GM18505 (cell line): ENCODE measurements around the gene SUPT4H1.
A peak's percentile ranks its signal among the peaks of the same experiment; 100 is the strongest.

Experiments used
- ATAC-seq: cut with Tn5 transposase; IDR thresholded peaks from one replicate; pipeline ENCODE4 v1.9.1; 2021; ENCODE audit not compliant: unreplicated experiment
- POLR2A ChIP-seq: IDR thresholded peaks from 4 replicates; pipeline ENCODE4 v1.6.1; 2011; ENCODE audit warnings: borderline replicate concordance; ENCODE audit not compliant: insufficient read depth, insufficient read length; ENCODE audit errors: extremely low read depth

SUPT4H1 gene

DNA sequence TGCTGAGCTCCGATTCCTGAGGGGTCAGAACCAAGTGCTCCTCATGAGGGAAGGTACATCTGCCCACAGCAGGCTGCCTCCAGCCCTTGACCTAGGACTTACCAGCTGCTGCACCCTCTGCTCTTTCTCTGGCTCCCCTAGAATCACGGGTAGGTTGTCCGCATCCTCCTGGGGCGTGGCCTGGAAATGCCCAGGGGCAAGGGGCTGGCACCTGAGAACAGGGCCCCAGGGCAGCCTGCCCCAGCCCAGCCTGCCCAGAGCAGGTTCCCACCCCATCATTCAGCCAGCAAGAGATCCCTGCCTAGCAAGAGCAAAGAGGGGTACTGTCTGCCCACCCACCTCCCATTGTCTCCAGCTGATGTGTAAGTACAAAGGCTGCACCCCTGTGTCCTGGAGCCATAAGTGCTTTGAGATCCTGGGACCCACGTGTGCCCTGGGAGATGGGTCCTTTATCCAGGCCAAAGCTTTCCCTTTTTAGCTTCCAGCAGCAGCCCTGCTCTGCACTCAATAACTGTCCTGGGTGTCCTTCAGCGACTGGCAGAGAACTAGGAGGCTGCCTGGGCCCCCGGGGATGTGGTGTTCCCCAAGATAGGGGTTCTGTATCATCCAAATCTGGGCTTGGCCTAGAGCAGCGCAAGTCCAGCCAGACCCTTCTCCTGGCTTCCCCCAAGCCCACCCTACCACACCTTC is 28.5 kb downstream of the SUPT4H1 start:
- ATAC-seq = no peak
- no peak for TF ChIP-seq POLR2A

DNA sequence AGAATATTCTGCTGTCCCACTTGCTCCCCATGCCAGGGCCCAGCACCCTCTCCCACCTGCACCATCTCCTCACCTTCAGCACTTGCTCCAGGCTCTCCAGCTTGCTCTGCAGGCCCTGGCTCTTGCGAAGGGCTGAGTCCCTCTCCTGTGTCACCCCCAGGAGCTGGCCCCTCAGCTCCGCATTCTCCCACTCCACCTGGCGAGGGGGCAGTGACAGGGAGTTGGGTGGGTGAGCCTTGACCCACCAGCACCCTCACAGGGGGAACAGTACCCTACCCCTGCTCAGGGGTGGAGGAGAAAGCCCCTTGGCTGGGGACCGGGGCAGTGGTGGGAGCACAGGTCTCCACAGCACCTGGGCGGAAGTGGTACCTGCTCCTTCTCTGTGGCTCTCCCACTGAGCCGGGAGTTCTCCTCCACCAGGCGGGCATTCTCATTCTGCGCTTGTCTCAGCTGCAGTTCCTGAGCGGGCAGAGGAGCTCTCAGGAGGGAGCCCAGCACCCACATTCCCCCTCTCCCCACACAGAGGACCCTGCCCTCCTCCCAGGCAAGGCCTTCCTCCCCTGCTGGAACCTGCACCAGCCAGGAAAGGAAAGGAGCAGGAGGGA is 29.3 kb downstream of the SUPT4H1 start:
- ATAC-seq = no peak
- TF ChIP-seq POLR2A = no peak

DNA sequence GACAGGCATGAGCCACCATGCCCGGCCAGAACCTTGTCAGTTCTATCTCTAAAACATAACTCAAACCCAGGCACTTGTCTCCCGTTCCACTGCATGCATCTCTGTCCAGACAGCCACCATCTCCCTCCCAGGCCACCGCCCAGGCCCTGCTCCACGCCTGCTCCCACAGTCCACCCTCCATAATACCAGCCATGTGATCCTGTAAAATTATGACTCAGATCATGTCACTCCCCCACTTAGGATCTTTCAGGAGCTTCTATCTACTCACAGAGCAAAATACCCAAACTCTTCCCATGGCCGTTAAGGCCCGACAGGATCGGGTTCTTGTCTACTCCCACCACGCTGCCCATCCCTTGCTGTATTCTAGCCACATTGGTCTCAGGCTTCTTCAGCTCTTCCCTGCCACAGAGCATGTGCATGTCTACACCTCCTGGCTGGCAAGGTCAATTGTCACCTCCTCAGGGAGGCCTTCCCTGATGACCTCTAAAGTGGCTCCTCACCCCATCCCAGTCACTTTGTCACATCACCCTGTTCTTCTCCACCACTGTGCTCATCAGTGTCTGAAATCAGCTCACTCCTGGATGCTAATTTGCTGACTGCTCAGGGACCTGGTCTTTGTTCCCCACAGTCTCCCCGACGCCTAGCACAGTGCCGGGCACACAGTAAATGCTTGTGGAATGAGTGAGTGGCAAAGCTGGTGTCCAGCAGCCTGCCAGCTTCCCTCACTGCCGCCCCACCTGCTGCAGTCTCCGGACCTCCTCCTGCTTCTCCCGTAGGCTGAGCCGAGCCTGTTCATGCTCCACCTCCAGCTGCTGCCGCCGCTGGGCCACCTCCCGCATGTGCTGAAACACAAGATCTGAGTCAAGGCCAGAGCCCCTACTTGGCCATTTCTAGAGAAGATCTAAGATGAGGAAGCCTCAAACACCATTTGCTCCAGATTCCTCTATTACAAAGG is 30.2 kb downstream of the SUPT4H1 start:
- ATAC-seq = no peak
- no peak for TF ChIP-seq POLR2A

DNA sequence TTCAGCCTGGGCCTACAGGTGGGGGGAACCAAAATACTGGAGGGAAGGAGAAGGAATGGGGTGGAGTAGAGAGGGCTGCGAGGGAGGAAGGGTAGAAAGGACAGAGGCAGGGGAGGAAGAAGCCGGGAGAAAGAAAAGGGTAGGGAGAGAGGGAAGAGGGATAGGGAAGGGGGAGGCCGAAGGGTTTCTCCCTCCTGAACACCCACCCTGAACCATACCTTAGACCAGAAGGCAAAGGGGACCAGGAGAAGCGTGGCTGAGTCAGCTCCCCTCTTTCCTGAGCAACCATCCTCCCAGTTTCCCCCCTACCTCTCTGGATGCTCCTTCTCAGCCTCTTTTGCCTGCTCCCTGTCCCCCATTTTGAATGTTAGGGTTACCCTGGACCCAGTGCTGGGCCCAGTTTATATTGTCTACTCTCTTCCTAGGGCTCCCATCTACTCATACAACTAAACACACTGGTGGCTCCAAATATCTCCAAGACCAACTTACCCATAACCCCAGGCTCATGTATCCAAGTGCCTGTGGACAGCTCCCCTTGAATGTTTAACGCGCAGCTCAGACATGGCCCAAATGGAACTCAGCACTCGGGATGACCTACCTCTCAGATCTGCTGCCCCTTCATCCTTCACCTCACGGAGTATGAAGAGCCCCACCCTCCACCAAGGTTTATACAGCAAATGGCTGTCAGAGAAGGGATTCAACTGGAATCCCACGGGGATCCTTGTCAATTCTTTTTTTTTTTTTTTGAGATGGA is 31.3 kb downstream of the SUPT4H1 start:
- no peak for TF ChIP-seq POLR2A
- ATAC-seq = no peak

DNA sequence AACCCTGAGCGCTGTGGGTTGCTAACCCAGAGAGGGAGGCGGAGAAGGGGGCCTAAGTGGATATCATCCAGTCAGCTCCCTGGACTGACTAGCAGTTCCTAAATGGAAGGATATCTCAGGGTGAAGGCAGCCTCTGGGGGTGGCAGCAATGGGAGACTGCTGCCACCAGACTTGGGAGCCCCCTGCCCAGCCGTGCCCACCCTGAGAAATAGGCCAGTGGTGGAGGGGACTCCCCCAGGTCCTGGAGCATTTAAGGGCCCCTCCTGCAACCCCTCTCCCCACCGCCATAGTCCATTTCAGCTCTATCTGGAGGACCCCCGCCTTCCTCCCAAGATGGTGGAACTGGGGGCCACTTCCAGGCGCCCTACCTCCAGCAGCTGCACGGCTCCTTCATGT is 31.8 kb downstream of the SUPT4H1 start:
- TF ChIP-seq POLR2A = no peak
- no peak for ATAC-seq

DNA sequence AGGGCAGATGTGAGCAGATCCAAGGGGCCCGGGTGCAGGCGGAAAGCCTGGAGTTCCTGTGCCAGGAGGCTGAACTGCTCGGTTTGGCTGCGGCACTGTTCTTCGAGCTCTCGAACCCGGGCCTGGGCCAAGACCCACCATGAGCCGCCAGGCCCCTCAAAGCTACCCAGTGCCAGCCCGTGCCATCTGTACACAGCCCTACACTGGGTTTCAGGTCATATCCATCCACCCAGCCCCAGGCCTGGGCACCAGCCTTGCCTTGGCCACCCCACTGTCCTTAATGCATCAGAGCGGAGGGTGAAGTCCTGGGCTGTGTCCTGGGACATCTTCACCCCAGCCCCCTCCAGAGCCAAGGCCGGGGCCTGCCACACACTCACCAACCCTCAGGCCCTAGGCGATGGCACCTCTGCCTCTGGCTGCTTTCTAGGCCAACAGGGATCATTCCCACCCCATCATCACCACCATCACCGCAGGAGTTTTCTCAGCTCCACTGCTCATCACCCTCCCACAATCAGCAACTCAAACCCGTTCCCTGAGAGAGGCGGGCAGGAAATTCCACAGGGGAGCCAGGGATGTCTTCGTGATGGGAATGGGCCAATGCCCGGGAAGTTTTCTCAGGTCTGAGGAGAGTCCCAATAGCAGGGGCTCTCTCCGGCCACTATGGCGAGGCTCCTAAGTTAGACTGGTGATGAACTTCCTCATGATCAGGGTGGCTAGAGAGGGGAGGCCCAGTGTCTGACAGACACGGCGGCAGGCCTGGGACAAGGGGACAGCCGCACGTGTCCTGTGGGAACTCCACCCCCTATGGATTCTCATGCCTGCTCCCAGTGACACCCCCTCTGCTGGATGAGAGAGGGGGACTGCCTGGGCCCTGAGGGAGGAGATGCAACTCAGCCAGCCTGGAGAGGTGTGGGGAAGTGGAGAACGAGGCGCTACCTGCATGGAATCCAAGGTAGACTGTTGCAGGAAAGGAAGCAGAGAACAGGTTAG is 32.5 kb downstream of the SUPT4H1 start:
- no peak for TF ChIP-seq POLR2A
- ATAC-seq = no peak

DNA sequence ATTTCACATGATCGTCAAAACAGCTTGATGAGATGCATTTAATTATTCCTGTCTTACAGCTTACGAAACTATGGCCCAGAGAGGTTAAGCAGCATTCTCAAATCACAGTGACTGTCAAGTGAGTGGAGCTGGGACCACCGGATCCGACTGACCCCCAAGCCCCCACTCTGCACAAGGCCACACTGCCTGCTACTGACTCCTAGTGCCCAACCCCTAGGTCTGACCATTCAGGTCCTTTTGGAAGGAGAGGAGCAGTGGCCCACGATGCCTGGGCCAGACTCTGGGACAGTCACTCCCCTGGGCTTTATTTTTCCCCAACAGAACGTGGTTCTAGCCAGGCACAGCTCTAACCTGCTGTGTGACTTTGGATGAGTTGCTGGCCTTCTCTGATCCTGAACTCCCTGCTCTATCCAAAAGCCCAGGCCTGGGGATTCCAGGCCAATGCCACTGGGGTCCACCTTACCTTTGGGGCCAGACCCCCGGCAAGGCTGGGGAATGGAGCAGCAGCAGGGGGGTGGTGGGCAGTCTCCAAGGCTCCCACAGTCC is 33.3 kb downstream of the SUPT4H1 start:
- no peak for ATAC-seq
- TF ChIP-seq POLR2A = no peak

DNA sequence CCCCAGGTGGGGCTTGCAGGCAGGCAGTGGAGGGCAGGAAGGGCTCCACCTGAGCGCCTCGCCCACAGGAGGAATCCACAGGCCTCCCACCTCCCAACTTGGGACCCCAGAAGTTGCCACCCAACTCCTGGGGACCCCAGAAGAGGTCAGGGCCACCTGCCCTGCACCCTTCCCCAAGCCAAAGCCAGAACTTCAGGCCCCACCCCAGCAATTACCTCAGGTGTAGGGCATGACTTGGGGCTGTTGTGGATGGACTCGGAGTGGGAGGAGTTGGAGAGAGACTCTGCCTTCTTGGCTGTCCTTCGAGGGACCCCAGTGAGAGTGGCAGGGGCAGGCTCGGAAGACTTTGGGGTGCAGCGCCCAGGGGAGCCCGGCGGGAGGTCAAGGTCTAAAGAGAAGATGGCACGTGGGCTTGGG is 33.9 kb downstream of the SUPT4H1 start:
- ATAC-seq = no peak
- TF ChIP-seq POLR2A = no peak

DNA sequence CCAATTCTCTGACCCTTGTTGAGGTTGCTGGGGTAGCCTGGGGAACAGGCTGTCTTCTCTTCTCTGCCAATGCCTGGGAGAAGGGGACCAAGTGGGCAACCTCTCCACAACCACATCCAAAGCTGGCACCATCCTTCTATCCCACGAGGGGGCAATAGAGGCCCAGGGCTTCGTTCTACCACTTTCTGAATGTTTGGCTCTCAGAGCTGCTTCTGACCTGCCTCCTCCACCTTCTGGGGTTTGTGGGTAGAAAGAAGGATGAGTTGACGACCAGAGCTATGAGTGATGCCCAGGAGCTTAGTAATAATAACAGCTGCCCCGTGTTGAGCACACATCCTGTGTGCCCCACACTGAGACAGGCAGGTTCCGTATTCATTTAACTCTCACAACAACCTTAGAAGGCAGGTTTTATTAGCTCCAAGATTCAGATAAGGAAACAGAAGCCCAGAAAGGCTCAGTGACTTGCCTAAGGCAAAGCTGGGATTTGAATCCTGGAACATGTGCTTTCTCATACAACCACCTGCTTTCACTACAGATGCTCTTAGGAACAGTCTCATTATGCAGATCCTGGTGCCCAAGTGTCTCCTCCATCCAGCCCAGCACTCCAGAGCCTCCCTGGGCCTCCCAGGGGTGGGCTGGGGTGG is 34.5 kb downstream of the SUPT4H1 start:
- ATAC-seq = peak; percentile 69
- no peak for TF ChIP-seq POLR2A

DNA sequence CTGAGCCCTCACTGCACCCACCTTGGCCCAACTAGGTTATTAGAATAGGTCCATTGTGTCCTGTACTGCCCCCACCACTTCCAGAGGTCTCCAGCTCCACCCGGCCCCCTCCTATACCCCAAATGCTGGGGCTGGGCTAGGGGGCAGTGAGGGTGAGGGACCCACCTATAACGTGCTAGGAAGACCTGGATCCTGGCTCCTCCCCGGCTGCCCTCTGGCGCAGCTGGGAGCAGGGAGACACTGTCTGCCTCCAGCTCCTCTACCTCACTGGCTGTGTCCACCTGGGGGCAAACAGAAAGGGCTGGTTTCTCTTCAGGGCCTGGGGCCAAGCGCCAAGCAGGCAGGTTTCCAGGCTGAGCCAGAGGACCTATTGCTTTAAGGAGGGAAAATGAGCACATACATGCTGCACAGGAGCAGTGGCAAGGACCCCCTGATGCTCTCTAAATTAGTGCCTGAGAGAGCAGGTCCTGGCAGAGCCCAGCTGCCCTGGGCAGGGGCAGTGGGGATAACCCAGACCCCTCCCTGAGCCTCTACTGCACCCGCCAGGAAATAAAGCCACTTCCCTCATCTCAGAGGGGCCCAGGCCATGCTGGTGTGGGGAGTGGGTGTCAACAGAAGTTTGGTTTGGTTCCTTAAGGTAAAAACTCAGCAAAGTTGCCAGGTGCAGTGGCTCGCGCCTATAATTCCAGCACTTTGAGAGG is 35.6 kb downstream of the SUPT4H1 start:
- no peak for TF ChIP-seq POLR2A
- no peak for ATAC-seq

DNA sequence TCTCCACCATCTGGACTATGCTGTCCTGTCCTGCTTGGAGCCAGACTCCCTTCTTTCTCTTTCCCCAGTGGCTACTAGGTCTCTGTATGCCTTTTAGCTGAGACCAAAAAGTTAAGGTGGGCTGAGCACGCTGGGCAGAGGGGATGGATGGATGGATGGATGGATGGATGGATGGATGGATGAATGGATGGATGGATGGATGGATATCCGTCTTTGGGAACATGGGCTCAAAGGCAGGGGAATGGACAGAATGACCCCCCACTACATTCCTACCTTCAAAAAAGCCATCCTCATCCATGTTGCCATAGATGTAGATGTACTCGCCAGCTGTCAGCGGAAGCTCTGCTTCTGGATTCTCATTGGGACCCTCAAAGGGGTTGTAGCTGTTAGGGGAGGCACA is 36.3 kb downstream of the SUPT4H1 start:
- TF ChIP-seq POLR2A = no peak
- ATAC-seq = no peak

DNA sequence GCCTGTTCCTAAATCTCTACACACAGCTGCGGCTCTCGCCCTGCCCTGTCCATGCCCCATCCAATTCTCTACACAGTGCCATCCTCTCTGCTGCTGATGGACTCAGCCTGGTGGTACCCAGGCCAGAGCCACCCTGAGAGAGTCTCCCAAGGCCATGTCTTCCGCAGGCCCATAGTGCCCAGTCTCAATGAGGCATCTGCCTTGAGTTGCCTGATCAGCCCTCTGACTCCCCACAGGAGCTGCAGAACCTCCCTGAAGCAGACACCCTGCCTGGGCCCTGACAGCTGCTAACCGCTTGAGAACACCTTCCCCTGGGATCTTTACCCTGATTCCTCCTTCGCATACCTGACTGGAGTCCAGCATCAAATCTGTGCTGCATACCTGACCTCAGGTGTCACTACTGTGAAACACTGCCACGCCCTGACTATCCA is 36.7 kb downstream of the SUPT4H1 start:
- no peak for ATAC-seq
- TF ChIP-seq POLR2A = no peak

DNA sequence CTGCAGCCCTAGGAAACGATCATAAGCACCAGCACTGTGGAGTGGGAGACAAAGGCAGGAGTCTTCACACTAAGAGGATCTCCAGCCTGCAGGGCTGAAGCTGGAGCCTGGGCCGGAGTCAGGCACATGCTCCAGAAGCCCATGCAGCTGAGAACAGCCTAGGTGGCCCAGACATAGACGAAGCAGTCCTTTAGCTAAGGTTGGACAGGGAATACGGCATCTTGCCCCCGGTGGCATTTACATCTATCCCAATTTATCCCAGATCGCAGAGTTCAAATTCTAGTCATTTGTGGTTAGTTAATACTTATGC is 37.3 kb downstream of the SUPT4H1 start:
- ATAC-seq = no peak
- no peak for TF ChIP-seq POLR2A
